Regular cardiac myocyte (primary cell): ENCODE measurements around the gene OR10AD1. TPM values are rescaled to one million over a fixed set of nuclear protein-coding genes. Genes with fewer than 3 reads are reported as not detected.

ENCODE experiments used
- total RNA-seq: library from RNA; depleted of rRNA; stranded (reverse); fragments of >200 nt; gene quantifications from 2 replicates; pipeline ENCODE4 v1.2.3, GENCODE V29; 2014

The OR10AD1 gene
- total RNA-seq = not detected in 2 replicates

DNA sequence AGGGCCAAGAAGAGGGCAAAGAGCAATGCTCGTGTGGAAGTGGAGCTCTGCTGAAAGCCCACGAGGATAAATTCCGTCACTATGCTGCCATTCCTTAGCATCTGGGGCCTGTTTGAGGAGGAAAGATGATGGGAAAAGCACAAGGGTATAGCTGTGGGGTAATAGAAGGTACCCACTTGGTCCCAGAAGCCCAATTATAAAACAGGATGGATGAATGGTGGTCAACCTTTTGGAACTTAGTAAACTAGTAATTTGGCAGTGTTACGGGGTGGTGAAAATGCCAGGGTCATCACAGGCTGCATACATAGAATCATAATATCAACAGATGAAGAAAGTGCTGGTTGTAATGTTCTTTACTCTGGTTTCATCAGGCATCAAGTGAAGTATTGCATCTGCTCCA is at the start of gene OR10AD1:
OR10AD1 (minus strand) TSS at position 101 of the 400 bp plus-strand sequence; CDS start at position 101, 0 bp downstream.

GRCh38 chr12:48183091-48183875 is 19.8 kb downstream of the OR10AD1 start, which contains the start of gene CCDC184:
Gene CCDC184, plus strand, starts transcription at chr12:48183644. Its CDS starts 479 bp downstream, at chr12:48184123.

GRCh38 chr12:48157018-48157888 is 45.8 kb downstream of the OR10AD1 start, which contains the start of gene ASB8:
Gene ASB8, minus strand, starts transcription at chr12:48157515. Its CDS starts 4,019 bp downstream, at chr12:48153496.

Other genes with a start within 250 kb of the OR10AD1 start
- 128 and 139 TPM in 2 replicates for gene TMEM106C, start 239.7 kb downstream of the OR10AD1 start, total RNA-seq
- under 0.01 TPM in 2 replicates for gene COL2A1, start 198.8 kb downstream of the OR10AD1 start, total RNA-seq
- gene SENP1, start 97.2 kb downstream of the OR10AD1 start, total RNA-seq = 9.3 and 15.7 TPM in 2 replicates
- 77.5 and 109 TPM in 2 replicates for gene PFKM, start 83.9 kb downstream of the OR10AD1 start, total RNA-seq
- gene ASB8, start 45.8 kb downstream of the OR10AD1 start, total RNA-seq = 13.8 and 16.6 TPM in 2 replicates
- 0.85 and 0.96 TPM in 2 replicates for gene CCDC184, start 19.6 kb downstream of the OR10AD1 start, total RNA-seq
- gene ZNF641, start 147.6 kb upstream of the OR10AD1 start, total RNA-seq = 8.4 and 16.6 TPM in 2 replicates